GM18951 (cell line): ENCODE measurements around the gene CDC42EP4.

Experiments used
- POLR2A ChIP-seq: IDR thresholded peaks from 4 replicates; pipeline ENCODE4 v1.6.1; 2011; ENCODE audit warnings: mild to moderate bottlenecking; ENCODE audit not compliant: insufficient read length, insufficient read depth; ENCODE audit errors: extremely low read depth
- in situ Hi-C: fragments of 300-500 bp; cut with MboI; formaldehyde crosslinking; loops from one replicate; pipeline ENCODE4 v1.12.0; 2022; ENCODE audit warnings: low sequenced_read_pairs, mixed read lengths, inconsistent platforms; ENCODE audit not compliant: unreplicated experiment

Gene CDC42EP4

GRCh38 chr17:73350864-73351263, 39.1 kb upstream of the CDC42EP4 start:
- in situ Hi-C loops: loop anchor here (25.0 kb wide), 1 partner anchor 789 kb away; no protein-coding TSS in a partner anchor
- TF ChIP-seq POLR2A: no peak

GRCh38 chr17:73349647-73350046, 37.8 kb upstream of the CDC42EP4 start:
- in situ Hi-C loops: loop anchor here (25.0 kb wide), 1 partner anchor 787 kb away; no protein-coding TSS in a partner anchor
- TF ChIP-seq POLR2A: no peak

GRCh38 chr17:73349138-73349537, 37.3 kb upstream of the CDC42EP4 start:
- in situ Hi-C loops: no loop called here
- TF ChIP-seq POLR2A: no peak

GRCh38 chr17:73348829-73349095, 37.0 kb upstream of the CDC42EP4 start:
- in situ Hi-C loops: no loop called here
- no peak for TF ChIP-seq POLR2A

- in situ Hi-C loops: no loop called here
- no peak for TF ChIP-seq POLR2A
These were observed 36.4 kb upstream of the CDC42EP4 start for GRCh38 chr17:73348018-73348828.

- TF ChIP-seq POLR2A: no peak
- in situ Hi-C loops: no loop called here
These were observed 35.5 kb upstream of the CDC42EP4 start for GRCh38 chr17:73347351-73347750.

- in situ Hi-C loops: no loop called here
- TF ChIP-seq POLR2A: no peak
These were observed 34.8 kb upstream of the CDC42EP4 start for GRCh38 chr17:73346501-73347162.

GRCh38 chr17:73343739-73344454, 32.1 kb upstream of the CDC42EP4 start:
- TF ChIP-seq POLR2A: no peak
- in situ Hi-C loops: no loop called here

- no peak for TF ChIP-seq POLR2A
- in situ Hi-C loops: no loop called here
These were observed 31.4 kb upstream of the CDC42EP4 start for GRCh38 chr17:73343168-73343634.

- in situ Hi-C loops: no loop called here
- TF ChIP-seq POLR2A: no peak
These were observed 30.9 kb upstream of the CDC42EP4 start for GRCh38 chr17:73342541-73343167.

- in situ Hi-C loops: no loop called here
- no peak for TF ChIP-seq POLR2A
These were observed 30.3 kb upstream of the CDC42EP4 start for GRCh38 chr17:73342050-73342522.

GRCh38 chr17:73341350-73342049, 29.7 kb upstream of the CDC42EP4 start:
- TF ChIP-seq POLR2A: no peak
- in situ Hi-C loops: no loop called here
